ENCODE measurements around the gene TMCC3. TPM values are rescaled to one million over a fixed set of nuclear protein-coding genes. Genes with fewer than 3 reads are reported as not detected.

TMCC3 gene
- total and polyA plus RNA-seq, 4 donors, result 0.81 to 2.3 (median 1.5) TPM

- whole genome bisulfite sequencing, result 35% methylated on average over 14 of the region's 14 CpGs
- TF ChIP-seq HNF4G (IDR thresholded peaks at IDR 0.05) (peak; percentile 17), EGR1 (IDR thresholded peaks at IDR 0.05; ENCODE audit: low read depth in 2 of 2) (no peak), JUND (IDR thresholded peaks at IDR 0.05) (peak; percentile 31 to 83), HNF4A (conservative IDR thresholded peaks at IDR 0.05) (peak; percentile 84 to 94), SP1 (IDR thresholded peaks at IDR 0.05) (peak; percentile 73), RAD21 (IDR thresholded peaks at IDR 0.05) (peak in 1 of 2 donors; percentile 10), YY1 (IDR thresholded peaks at IDR 0.05) (peak; percentile 54), TAF1 (conservative IDR thresholded peaks at IDR 0.05) (no peak), MAX (IDR thresholded peaks at IDR 0.05) (peak; percentile 46), ATF3 (IDR thresholded peaks at IDR 0.05) (no peak), RXRA (IDR thresholded peaks at IDR 0.05) (peak; percentile 51 to 81), REST (IDR thresholded peaks at IDR 0.05) (peak; percentile 22), FOXA1 (IDR thresholded peaks at IDR 0.05) (peak; percentile 12), NR2F2 (IDR thresholded peaks at IDR 0.05) (no peak), GABPA (IDR thresholded peaks at IDR 0.05 in 1 of 2, conservative IDR thresholded peaks at IDR 0.05 in 1 of 2) (no peak)
- no peak overlapping the region for H3K4me3 ChIP-seq (ENCODE audit: low read depth in 1 of 3, low read length in 3 of 3)
Measured at GRCh38 chr12:94615260-94616181, 34.8 kb downstream of the TMCC3 start.

GRCh38 chr12:94614288-94614721 is 36.1 kb downstream of the TMCC3 start:
- Histone ChIP-seq H3K27me3 (ENCODE audit: control insufficient read depth in 4 of 4, insufficient read depth in 4 of 4, low read length in 3 of 4) (no peaks in the 10 kb centered on the region), H3K4me3 (ENCODE audit: low read depth in 1 of 3, low read length in 3 of 3) (no peak overlapping the region), H3K27ac (ENCODE audit: low read depth in 1 of 2, low read length in 2 of 2) (no peak overlapping the region), H3K36me3 (ENCODE audit: control insufficient read depth in 4 of 4, insufficient read depth in 3 of 4, low read depth in 1 of 4, low read length in 3 of 4) (no peaks in the 10 kb centered on the region), H3K9me3 (ENCODE audit: control insufficient read depth in 4 of 4, low read length in 3 of 4) (no peaks in the 10 kb centered on the region), H3K4me1 (ENCODE audit: control insufficient read depth in 4 of 4, insufficient read depth in 4 of 4, low read length in 3 of 4) (peaks cover 3 to 11% (median 8%) of the 10 kb centered on the region in 4 donors), H3K9ac (ENCODE audit: low read depth in 1 of 2, low read length in 2 of 2) (no peak overlapping the region)
- WGBS, result 84% methylated on average over 3 of the region's 3 CpGs
- TF ChIP-seq FOXA2 (IDR thresholded peaks at IDR 0.05), result no peak
- no peak for TF ChIP-seq YY1 (IDR thresholded peaks at IDR 0.05)
- no peak for TF ChIP-seq HNF4A (conservative IDR thresholded peaks at IDR 0.05)
- no peak for TF ChIP-seq ZBTB33 (IDR thresholded peaks at IDR 0.05)
- DNase-seq (ENCODE audit: low spot score), result no peak

More at GRCh38 chr12:94615260-94616181, 34.8 kb downstream of the TMCC3 start:
- no peaks in the 10 kb centered on the region for H3K36me3 ChIP-seq (ENCODE audit: control insufficient read depth in 4 of 4, insufficient read depth in 3 of 4, low read depth in 1 of 4, low read length in 3 of 4)
- peak overlapping the region; percentile 4 to 85 for H3K27ac ChIP-seq (ENCODE audit: low read depth in 1 of 2, low read length in 2 of 2)
- H3K9me3 ChIP-seq (ENCODE audit: control insufficient read depth in 4 of 4, low read length in 3 of 4), result no peaks in the 10 kb centered on the region
- no peak for DNase-seq (ENCODE audit: low spot score)
- H3K4me1 ChIP-seq (ENCODE audit: control insufficient read depth in 4 of 4, insufficient read depth in 4 of 4, low read length in 3 of 4), result peaks cover 3 to 11% (median 8%) of the 10 kb centered on the region in 4 donors
- H3K9ac ChIP-seq (ENCODE audit: low read depth in 1 of 2, low read length in 2 of 2), result no peak overlapping the region
- H3K27me3 ChIP-seq (ENCODE audit: control insufficient read depth in 4 of 4, insufficient read depth in 4 of 4, low read length in 3 of 4), result no peaks in the 10 kb centered on the region

Measured in liver (tissue), 9 donors.